Epidermal melanocyte (primary cell): Measurements from ENCODE around the gene LMAN2L.
A peak's percentile ranks its signal among the peaks of the same experiment; 100 is the strongest.

Experiments used
- DNase-seq: peaks from one replicate; pipeline ENCODE4 v3.0.0; 2011; ENCODE audit warnings: low spot score; ENCODE audit not compliant: insufficient read length

The LMAN2L gene, protein sequence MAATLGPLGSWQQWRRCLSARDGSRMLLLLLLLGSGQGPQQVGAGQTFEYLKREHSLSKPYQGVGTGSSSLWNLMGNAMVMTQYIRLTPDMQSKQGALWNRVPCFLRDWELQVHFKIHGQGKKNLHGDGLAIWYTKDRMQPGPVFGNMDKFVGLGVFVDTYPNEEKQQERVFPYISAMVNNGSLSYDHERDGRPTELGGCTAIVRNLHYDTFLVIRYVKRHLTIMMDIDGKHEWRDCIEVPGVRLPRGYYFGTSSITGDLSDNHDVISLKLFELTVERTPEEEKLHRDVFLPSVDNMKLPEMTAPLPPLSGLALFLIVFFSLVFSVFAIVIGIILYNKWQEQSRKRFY

GRCh38 chr2:96739633-96740428, at the start of gene LMAN2L:
Gene LMAN2L, minus strand, starts transcription at chr2:96740064. Its CDS starts 24 bp downstream, at chr2:96740040.
- DNase-seq, result peak; percentile 90

DNA sequence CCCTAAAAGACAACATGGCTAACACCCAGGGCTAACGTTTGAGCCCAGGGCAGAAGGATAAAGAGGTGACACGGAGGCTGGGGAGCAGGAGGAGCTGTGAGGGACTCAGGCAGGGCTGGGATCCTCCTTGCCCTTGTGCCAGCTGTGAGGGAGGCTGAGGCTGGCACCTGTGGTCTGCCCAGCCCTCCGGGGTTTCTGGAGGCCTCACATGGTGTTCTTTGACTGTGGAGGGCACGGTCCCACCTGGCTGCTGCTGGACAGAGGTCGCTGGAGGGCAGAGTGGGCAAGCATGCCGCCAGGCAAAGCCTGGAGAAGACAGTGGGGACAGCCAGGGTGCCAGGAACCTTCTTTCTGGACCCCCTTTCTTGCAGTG, 49.4 kb upstream of the LMAN2L start:
- no peak for DNase-seq

DNA sequence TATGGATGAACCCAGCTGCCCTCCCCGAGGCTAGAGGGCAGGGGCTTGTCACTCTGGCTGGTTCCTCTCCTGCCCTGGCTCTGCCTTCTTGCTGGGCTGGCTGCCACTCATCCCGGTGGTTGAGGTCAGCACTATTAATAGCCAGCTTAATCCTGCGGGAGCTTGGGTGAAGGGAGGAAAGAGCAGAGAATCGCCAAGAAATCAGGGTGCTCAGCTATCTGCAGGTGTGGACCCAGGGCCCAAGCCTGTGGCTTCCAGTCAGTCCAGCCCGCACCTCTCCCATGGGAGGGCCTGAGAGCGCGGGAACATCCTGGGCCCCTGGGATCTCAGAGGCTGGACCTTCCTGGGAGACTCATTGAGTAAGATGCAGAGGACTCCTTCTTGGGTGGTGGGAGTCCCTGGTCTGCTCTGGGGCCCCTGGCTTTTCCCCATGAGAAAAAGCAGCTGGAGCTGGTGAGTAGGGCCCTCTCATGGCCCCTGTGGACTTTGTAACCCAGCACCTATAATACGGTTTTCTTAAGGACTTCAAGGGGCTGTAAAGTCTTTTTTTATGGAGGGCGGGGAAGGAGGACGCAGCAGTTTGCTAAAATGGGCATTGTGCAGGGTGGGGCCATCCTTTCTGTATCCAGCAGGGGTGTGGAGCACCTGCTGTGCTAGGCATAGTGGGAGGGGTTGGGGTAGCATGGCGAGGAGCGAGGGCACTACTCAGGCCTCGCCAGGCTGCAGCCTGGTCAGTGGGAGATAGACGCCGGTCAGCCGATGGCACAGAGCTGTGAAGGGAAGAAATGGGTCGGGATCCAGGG, 48.8 kb upstream of the LMAN2L start:
- no peak for DNase-seq

DNA sequence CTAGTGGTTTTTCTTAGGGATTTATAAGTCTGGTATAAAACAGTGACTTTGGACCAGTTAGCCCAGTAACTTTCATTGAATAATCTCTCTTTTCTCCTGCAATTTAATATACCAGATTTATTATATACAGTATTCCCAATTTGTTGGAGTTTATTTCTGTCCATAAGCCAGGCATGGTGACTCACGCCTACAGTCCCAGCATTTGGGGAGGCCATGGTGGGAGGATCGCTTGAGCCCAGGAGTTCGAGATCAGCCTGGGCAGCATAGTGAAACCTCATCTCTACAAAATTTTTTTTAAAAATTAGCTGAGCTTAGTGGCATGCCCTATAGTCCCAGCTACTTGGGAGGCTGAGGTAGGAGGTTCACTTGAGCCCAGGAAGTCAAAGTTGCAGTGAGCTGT, 47.5 kb upstream of the LMAN2L start:
- DNase-seq, result no peak

DNA sequence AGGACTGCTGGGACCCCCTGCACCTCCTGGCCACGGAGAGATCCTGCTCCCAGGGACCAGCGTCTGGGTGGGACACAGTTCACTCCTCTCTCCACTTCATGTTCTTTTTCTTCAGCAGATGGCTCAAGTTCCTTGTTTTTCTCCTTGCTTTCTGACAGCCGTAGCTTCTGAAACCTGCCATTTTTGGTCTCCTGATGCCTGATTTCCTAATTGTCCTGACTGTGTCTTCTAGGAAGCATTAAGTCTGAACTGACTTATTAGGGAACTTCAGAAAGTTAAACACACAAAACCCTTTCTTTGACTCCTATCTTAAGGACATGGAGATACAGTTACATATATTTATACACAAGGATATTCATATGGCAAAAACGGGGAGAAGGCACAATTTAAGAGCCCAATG, 43.5 kb upstream of the LMAN2L start:
- no peak for DNase-seq

DNA sequence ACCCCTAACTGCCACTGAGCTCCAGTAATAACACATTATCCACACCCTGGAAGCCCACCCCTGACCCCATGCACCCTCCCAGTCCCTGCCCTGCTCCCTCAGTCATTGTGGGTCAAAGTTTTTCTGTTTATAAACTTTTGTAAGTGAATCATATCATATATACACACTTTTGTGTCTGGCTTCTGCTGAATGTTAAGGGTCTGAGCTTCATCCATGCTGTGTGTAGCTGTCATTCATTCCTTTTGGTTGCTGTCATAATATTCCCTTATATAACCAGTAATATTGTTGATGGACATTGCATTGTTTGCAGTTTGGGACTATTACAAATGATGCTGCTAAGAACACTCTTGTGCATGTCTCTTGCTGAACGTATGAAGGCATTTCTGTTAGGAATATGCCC, 35.3 kb upstream of the LMAN2L start:
- no peak for DNase-seq

GRCh38 chr2:96773922-96774321, 34.1 kb upstream of the LMAN2L start:
- DNase-seq, result no peak

DNA sequence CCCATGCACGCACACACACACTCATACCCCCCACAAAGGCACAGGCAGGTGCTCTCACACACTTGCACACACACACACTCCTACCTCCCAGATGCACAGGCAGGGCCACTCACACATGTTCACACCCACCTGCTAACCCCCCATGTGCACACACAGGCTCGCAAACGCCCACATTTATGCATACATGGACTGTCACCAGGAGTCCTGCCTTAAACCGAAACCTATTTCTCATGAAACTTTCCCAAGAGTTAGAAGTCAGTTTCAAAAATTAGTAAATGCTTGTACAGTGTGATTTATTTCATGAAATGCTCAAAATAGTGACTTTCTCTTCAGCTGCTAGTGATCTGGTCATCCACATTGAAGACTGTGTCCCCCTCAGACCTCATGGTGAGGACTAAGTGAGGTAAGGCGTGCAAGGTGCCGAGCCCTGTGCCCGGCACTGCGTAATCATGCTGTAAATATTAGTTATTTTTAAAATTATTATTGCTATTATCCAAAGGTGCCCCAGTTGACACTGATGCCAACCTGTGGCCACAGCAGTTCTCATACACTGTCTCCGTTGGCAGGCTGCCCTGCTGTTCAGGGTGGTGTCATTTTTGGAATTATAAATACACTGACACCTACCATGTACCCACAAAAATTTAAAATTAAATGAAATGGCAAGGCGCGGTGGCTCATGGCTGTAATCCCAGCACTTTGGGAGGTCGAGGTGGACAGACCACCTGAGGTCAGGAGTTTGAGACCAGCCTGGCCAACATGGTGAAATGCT, 33.2 kb upstream of the LMAN2L start:
- no peak for DNase-seq

DNA sequence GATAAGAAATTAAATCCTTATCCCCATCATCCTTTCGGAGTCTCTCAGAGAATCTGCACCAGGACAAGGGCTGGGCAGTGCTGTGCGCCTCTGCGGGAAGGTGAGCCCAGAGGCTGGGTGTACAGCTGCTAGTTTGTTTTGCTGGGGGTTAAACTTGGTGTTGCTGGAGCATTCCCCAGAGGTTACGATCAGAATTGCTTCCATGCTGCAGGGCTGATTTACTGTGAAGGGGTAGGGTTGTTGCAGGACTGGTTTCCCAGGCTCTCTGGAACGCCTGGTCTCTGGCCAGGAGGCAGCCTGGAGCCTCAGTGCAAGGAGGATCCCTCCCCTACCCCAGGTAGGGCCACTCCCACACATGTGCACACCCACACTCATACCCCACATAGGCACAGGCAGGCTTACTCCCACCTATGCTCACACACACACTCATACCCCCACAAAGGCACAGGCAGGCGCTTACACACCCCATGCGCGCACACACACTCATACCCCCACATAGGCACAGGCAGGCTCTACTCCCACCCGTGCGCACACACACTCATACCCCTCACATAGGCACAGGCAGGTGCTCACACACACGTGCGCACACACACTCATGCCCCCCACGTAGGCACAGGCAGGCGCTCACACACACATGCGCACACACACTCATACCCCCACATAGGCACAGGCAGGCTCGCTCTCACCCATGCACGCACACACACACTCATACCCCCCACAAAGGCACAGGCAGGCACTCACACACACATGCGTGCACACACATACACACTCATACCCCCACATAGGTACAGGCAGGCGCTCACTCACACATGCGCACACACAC, 32.1 kb upstream of the LMAN2L start:
- DNase-seq, result no peak

GRCh38 chr2:96770442-96771202, 30.8 kb upstream of the LMAN2L start:
- DNase-seq, result no peak

GRCh38 chr2:96769814-96770213, 29.9 kb upstream of the LMAN2L start:
- DNase-seq, result peak; percentile 49

DNA sequence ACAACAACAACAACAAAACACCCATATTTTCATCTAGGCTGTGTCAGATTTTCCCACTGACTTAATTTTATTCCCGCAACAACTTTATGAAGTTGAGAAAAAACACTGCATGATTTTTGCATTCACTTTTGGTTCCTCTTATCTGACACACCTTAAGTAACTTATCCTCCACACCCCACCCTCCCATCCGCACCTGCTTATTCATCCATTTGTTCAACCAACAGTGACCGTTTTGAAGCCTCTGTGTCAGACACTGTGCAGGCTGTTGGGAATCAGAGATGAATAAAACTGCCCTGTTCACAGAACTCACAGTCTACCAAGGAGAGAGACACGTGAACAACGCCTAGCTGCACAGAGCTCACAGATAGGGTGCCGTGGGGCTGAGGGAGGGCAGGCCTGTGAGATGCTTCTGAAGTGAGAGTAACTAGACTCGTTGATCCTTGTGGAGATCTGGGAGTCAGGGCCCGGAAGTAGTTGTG, 28.3 kb upstream of the LMAN2L start:
- DNase-seq, result no peak

DNA sequence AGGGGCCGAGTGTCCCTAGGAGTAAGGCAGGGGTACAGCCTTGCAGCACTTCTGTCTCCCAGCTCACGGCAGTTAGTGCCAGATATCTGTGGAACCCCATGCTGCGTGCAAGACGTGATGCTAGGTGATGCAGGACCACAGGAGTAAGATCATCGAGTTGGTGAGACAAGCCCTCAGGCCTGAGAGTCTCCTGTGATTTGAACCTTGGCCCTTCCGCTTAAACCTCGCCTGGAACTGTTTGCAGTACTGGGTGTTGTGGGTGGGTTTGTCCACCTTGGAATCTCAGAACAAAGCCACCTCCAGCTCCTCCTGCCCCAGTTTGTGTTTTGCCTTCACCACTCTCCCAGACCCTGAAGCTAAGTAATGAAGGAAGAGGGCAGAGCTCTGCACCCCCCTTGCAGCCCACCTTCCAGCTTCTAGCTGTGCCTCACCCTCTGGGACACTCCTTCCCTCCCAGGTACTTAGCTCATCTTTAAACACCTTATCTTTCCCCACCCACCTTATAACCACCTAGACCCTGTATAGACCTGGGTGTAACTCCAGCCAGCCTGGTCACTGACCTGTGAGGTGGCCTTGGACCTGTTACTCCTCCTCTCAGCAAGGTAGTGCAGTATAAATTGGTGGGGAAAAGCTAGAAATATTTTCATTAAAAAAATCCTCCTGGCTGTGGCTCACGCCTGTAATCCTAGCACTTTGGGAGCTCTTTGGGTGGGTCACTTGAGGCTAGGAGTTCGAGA, 27.4 kb upstream of the LMAN2L start:
- no peak for DNase-seq

GRCh38 chr2:96764253-96764637, 24.4 kb upstream of the LMAN2L start:
- no peak for DNase-seq

- no peak for DNase-seq
Observed at GRCh38 chr2:96763511-96764252, 23.8 kb upstream of the LMAN2L start.

GRCh38 chr2:96762529-96763311, 22.9 kb upstream of the LMAN2L start:
- DNase-seq, result no peak
